Measurements from ENCODE around the gene KIF6.
"Not testable (repeated sequence)": the region's sequence is repeated elsewhere in the genome, so short reads cannot be mapped to it uniquely, and the experiment has no call there.

Gene KIF6

DNA sequence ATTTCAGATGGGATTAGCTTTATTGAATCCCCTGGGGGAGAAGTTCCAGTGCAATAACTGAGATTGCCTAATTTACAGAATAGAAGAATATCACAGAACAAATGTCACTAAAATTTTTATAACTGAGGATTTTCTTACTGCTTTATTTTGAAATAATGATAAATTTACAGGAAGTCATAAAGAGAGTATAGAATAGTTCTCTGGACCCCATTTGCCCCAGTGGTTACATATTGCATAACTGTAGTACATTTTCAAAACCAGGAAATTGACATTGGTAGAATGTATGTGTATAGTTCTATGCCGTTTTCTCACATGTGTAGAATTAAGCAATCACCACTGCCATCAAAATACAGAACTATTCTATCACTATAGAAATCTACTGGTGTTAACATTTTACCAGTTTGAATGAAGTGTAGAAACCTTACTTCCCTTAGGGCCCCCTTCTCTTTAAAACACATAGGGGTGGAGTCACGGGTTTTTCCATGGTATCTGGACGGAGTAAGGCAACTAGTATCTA is 18.3 kb downstream of the KIF6 start:
- no peak for DNase-seq

DNA sequence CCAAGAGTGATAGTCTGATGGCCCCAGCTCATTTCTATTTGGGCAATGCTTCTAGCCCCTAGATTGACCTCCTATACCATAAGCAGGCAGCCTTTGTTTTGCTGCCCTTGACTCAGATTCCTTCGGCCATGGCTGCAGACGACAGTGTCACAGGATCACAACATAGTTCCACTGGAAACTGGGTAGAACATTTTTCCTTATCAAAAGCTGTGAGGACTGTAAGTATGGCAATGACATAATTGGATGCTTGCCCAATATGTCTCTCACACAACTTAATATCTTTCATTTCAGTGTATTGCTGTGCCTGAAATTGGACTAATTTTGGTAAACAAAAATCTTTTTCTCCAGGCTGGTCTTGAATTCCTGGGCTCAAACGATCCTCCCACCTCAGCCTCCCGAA is 22.9 kb downstream of the KIF6 start:
- DNase-seq, result no peak

GRCh38 chr6:39700362-39700761 is 24.8 kb downstream of the KIF6 start:
- DNase-seq, result no peak

DNA sequence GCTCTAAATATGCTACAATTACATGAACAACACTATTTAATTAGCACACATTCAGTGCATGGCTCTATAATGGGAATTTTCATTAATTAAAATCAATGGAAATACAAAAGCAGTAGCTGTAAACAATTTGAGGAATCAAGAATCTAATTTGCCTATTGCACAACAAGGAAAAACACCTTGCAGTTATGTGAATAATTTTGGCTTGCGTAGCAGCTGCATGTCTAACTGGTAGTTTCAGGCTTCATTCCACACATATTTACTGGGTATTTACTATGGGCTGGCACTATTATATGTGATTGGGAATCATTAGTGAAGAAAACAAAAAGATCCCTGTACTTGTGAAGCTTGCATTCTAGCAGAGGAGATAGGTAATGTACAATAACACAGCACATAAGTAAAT is 26.4 kb downstream of the KIF6 start:
- no peak for DNase-seq

DNA sequence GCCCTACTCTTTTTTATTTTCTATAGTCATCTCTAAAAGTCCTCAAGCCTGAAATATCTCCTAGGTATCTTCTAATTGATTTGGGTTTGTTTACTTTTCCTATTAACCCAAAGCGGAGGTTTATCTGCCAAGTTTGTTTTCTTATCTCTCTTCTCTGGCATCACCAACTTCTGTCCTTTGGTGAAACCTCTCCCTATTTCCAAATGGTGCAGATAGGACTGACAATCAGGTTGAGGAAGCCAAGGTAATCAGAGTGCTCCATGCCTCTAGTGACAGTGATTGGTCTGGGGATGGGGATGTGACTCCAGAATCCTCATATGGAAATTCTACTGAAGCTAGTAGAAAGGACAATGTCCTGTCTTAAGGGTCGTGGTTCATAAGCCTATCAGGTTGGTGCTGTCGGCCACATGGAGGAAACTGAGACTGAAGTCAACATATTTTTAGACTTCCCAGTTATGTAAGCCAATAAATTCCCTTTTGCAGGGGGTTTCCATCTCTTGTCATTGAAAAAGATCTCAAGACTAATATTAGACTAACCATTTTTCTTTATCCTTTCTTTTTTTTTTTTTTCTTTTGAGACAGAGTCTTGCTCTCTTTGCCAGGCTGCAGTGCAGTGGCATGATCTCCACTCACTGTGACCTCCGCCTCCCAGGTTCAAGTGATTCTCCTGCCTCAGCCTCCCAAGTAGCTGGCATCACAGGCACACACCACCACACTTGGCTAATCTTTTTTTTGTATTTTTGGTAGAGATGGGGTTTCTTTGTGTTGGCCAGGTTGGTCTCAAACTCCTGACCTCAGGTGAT is 28.0 kb downstream of the KIF6 start:
- no peak for DNase-seq

GRCh38 chr6:39695447-39695846 is 29.8 kb downstream of the KIF6 start:
- no peak for DNase-seq

GRCh38 chr6:39693206-39693605 is 32.0 kb downstream of the KIF6 start:
- DNase-seq, result no peak

DNA sequence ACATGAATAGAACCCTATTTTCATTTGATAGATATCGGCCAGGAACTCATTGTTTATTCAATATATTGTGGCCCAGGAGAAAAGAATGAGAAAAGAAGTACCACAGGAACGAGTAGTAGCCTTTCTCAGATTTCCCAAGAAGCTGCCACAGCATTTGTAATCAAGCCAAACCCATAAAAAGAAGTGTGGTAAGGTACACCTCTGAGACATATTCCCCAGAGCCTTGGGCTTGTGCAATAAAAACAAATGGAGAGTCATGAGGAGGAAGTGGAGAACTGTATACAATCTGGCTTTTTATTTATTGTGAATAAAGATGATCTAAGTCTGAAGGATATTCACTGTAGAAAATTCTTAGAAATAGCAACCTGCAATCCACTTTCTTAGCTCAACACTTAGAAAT is 36.7 kb downstream of the KIF6 start:
- no peak for DNase-seq

DNA sequence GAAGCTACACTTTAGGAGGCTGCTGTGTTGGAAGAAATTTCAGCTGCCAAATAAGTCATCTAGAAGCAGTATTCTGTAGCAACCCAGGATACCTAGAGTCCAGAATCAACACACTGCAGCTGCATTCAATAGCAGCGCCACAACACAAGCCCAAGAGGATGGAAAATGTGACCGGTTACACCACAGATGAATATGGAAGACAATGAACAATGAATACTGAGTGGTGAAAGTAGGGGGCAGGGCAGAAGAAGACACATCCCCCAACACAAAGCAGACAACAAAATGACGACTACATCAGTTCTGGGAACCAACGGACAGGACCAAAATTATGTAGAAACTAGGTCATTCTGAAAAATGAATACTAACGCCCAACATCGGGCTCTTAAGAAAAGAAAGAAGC is 38.2 kb downstream of the KIF6 start:
- no peak for DNase-seq

GRCh38 chr6:39685938-39686337 is 39.3 kb downstream of the KIF6 start:
- no peak for DNase-seq

- DNase-seq, result no peak
These were observed 39.8 kb downstream of the KIF6 start for GRCh38 chr6:39685489-39685826.

GRCh38 chr6:39684790-39685488 is 40.3 kb downstream of the KIF6 start:
- no peak for DNase-seq

- DNase-seq, result no peak
These were observed 43.5 kb downstream of the KIF6 start for GRCh38 chr6:39681674-39682121.

DNA sequence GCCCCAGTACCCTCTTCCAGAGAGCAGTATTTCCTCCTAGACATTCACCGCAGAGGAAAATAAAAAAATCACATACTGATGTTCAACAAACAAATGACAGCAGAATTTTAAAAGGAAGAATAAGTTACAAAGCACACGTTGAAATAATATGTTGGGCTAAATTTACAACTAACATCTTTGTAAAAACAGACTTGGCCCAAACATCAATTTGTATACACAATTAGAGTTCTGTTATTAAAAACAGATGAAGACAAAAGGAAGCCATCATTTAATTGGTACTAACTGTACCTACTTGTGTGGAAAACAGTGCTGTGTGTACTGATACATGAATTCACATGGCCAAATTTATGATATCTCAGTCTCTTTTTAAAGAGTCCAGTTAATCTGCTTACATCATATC is 46.3 kb downstream of the KIF6 start:
- DNase-seq, result no peak

- not testable (repeated sequence) for DNase-seq
These were observed 47.9 kb downstream of the KIF6 start for GRCh38 chr6:39677318-39677717.

DNA sequence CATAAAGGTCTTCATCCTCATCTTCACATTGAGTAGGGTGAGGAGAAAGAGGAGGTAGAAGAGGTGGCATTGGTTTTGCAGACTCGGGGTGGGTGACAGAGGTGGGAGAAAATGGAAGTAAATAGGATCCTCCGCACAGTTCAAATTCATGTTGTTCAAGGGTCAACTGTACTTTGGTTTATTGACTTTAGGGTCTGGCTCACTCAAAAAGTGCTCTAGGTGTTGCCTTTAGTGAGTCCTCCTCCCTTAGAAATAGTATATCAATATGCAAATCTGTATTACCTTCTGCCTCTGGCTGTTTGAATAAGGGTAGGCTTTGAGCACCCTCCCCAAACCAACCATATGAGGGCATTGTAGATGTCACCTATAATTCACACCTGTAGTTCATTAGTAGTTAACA is 54.7 kb downstream of the KIF6 start:
- no peak for DNase-seq

- DNase-seq, result no peak
These were observed 55.2 kb downstream of the KIF6 start for GRCh38 chr6:39669973-39670342.

DNA sequence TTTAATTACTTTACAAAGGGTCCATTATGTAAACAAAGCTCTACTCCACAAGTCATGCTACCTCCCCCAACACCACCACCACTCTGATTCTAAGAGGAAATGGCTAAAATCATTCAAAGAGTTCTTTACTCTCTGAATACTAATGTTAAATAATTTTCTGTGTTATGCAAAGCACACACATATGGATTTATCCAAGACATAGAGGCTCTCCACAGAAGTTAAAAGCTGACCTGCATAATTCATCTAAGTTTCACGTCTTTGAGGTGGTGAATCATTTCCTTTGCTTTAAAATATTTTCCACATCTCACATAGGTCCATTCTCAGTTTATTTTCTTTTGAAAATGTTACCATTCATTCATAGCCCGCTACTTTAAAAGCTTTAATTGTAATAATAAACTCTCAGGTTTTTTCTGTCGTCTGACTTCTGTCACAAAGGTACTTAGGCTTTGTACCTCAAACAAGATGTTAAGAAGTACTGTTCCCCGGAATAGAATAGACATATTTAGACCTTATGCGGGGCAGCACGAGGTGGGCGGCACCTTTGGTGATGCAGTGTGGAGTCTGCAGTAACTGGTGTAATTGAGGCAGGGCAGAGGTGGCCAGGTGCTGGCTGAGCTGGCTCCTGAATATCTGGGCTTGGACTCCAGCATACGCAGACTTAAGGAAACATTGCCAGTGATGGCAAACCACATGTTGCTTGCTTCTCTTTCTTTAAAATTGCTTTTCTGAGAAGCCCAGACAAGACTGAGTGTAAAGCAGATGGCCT is 55.8 kb downstream of the KIF6 start:
- DNase-seq, result no peak

GRCh38 chr6:39666706-39667489 is 58.3 kb downstream of the KIF6 start:
- no peak for DNase-seq

DNA sequence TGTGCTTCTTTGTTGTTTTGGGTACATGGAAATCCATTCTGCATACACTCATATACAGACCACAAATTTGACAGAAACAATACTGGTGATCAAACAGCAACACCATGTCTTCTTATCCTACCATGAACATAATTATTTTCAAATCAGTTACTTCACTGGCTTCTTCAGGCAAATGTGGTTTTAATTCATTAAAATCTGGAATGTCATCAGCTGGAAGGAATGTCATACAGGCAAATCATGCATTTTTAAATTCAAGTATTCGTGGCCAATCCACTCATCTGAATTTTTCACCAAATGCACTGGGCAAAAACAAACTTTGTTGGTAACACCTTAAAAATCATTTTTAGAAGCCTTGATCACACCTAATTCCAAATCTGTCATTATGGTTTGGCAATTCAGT is 59.3 kb downstream of the KIF6 start:
- DNase-seq, result no peak

DNA sequence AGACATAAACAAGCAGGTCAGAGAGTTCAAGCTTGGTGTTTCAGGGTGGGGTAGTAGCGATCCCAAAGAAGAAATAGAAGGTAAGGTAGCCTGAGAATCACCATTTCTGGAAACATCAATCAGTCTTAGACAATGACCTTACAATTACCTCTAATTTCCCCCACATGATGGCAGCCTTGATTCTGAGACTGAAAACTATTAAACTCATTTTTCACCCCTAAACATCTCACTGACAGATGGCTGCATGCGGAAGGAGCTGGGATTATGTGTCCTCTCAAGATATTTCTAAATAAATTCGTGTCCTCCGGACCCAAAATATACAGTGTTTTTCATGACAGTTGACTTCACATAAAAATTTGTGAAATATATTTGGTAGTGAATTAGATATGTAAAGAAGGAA is 61.0 kb downstream of the KIF6 start:
- DNase-seq, result no peak

DNA sequence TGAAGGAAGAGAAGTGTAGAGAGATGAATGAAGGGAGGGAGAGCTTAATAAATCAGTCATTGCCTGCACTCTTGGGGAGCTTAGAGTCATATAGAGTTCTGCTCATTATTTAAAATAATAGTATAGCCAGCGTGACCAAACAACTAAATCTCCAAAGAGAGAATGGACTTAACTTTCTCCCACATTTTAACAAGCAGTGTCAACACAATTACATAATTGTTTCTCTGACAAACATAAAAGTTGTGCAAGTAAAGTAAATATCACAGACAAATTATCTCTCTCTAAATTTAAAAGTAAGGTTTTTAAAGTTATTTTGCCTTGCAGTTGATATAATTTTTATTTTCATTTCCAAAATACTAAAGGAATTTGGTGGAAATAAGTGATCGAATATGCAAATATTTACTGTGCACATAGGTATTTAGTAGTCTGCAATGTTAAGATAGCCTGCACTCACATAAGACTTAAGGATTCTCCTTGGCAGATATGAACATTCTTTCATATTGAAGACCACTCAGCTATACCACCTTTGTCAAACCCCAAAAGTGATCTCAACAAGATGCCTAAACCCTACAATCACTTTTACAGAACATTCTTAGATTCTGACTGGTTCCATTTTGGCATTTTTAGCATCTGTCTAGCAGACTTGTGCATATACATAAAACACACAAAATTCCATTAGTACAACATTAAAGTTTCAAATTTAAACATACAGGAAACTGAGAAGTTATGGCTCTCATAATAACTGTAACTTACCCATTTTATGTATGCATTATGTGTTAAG is 67.7 kb downstream of the KIF6 start:
- no peak for DNase-seq

Measured in CD4-positive, alpha-beta T cell treated with Interleukin-4 for 1 hour (primary cell).